HPDE6-E6E7 (cell line): Measurements from ENCODE around the gene CAMTA1.
A peak's percentile ranks its signal among the peaks of the same experiment; 100 is the strongest.

Source experiments
- DNase-seq: peaks from one replicate; pipeline ENCODE4 v3.0.0; 2011; ENCODE audit warnings: missing footprints; ENCODE audit errors: extremely low spot score

CAMTA1 gene

DNA sequence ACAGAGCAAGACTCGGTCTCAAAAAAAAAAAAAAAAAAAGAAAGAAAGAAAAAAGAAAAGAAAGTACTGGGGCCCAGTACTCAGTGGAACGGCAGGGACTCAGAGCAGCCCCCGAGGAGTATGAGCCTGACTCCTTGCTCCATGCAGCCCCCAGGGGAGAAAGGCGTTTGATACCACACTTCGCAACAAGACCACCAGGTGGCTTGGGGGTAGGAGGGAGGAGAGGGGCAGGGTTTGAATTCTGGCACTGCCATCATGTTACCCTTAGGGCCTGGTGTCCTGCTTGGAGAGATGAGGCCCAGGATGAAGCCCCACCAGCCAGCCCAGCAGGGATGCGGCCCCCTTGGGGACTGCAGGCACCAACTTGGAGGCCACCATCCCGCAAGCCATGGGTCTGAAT lies 664.5 kb downstream of the CAMTA1 start:
- no peak for DNase-seq

DNA sequence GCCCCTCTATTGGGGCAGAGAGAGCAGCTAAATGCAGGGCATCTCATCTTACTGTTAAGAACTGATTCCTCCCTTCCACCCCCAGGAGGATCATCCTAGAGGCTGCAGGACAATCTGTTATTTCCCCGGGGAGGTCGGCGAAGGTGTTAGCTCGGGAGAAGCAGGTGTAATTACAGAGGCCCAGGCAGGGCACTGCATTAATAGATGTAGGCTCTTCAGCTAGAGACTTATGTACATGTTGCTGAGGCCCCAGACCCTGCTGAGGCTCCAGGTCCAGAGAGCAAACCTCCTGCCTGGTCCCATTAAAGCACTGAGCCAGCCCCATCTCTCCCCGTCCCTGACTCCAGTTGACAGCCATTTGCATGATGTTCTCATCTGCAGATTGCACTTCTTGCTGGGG lies 665.6 kb downstream of the CAMTA1 start:
- DNase-seq, result no peak

DNA sequence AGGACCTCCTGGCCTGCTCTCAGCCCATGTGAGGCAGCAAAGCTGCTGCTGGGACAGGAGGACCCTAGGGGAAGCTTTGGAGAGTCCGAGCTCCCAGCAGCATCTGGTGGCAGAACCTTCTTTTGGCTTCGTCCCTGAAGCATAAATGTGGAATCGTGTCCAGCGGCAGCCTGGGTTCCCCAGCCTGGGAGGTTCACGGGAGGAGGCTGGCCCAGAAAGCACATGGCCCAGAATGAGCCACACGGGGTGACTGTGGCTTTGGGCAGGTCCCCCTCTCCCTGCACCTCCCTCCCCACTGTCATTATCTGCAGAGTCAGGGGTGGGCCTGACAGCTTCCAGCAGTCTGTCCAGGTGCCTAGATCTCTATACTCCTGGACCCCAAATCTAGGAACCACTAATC lies 667.8 kb downstream of the CAMTA1 start:
- DNase-seq, result no peak

DNA sequence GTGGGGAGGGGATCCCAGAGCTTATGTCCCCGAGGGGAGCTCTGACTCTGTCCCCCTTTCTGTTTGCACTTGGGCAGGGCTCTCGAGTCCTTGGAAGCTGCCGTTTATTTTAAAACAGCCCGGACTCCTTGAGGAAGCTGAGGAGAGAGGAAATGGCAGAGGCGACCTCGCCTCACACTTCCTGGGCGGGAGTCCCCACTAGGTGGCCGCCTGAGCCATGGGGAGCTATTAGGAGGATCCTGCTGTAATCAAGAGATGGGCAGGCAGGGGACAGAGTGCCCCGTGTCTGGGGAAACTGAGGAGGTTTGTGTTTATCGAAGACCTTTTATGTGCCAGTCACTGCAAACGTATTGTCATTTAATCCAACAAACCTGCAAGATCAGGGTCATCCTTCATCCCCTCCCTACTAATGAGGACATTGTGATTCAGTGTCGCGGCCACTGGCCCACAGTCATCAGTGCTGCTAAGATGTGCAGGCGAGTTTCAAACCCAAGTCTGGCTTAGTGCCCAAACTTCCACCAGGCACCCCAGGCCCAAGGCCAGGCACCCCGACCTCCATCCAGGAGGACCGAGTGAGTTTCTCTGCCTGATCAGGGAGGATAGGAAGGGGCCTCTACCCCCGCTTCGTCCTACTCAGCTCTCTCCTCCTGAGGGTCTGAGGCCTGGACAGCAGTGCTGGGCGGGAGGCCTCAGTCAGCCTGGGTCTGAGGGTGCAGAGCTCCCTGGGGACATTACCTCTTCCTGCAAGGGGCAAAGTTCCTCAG lies 669.0 kb downstream of the CAMTA1 start:
- DNase-seq, result no peak

DNA sequence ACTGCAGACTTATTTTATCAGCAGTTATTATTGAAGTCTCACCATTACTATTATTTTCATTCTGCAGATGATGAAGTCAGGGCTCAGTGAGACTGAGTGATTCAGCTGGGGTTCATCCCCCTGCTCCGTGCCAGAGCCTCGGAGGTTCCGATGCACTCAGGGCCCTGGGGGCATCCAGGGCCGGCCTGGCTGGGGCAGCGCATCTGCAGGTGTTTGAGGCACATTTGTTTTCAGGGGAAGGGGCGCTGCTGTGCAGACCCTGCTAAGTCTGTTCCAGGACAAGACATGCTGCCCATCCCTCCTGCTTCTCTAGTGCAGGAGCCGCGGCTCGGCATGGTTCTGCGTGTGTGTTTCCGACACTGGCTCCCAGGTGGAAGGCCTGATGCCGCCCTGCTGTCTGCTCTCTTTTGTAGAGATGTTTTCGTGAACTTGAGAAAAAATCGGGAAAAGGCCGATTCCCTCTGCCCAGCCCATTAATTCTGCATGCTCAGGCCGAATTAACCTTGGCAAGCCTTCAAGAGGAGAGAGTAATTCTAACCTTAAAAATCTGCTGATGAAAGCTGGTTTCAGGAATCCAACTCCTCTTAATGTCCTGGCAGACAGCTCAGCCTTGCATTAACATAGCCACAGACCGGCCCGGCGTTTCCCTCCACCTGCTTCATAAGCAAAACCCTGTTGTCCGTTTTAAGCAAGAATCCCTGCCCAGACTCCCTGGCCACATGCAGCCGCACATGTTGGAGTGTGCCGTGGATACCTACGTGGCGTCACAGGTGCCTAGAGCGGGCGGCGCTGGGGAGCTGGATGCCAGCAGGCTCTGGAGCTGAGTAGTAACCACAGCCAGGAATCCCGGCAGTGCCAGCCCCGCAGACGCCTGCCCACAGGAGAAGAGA lies 669.9 kb downstream of the CAMTA1 start:
- DNase-seq, result no peak

DNA sequence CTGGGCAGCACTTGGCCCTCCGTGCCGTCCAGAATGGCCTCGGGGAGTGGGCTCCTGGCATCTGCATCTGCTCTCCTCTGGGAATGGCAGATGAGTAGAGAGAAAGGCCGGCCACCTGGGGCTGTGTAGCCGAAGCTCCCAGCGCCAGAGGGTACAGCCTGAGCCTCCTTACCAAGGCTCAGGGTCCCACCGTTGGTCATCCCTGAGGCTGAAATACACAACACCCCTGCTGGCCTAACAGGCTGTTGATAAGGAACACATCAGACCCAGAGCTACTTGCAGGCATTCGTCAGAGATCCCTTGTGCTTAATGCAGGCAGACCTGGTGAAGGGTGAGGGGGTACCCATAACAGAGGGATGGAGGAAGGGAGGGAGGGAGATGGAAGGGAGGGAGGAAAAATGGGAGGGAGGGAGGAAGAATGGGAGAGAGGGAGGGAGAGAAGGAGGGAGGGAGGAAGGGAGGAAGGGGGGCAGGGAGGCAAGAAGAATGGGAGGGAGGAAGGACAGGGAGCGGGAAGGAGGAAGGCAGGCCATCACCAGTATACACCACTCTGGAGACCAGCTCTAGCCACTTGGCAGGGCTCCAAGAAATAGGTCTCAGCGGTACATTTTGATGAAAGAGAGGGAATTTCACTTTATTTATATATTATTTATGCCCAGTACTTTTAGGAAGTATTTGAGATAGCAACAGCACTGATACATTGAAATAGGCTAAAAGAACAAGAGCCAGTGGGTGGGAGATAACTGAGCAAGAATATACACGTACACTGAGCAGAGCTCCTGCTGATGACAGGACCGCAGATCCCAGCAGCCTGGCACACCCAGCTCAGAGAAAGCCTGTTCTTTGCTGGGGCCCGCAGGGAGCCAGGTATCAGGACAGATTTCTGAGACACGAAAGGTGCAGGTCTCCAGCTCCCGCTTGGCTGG lies 670.8 kb downstream of the CAMTA1 start:
- DNase-seq, result no peak

DNA sequence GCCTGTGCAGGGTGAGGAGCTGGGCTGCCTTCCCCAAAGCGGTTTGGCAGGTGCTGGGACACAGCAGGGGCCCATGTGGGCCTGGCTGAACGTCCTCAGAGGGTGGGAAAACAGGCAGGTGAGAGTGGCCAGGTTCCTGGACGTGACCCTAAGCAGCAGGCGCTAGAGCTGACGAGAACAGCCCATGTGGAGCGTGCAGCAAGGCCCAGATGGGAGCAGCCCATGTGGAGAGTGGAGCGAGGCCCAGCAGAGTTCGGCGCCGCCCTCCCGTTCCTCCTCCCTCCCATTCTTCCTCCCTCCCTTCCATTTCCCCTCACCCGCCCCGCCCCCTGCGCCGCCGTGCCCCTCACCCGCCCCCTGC lies 671.4 kb downstream of the CAMTA1 start:
- DNase-seq, result no peak

DNA sequence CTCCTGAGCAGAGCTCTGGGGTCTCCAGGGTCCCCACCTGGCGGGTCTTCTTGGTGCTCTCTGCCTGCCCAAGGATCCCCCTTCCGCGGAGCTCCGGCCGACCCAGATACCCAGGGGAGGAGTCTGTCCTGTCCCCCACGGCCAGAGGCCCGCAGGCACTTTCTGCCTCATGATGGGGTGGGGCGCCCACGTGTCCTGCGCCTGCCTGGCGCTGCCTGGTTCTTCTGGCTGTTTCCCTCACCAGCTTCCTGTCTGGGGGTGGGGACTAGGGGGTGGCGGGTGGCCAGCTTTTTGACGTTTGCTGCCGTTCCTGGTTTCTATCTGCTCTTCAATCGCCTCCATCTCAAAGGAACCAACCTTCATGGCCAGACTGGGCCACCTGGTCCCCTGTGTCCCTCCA lies 672.6 kb downstream of the CAMTA1 start:
- DNase-seq, result no peak

DNA sequence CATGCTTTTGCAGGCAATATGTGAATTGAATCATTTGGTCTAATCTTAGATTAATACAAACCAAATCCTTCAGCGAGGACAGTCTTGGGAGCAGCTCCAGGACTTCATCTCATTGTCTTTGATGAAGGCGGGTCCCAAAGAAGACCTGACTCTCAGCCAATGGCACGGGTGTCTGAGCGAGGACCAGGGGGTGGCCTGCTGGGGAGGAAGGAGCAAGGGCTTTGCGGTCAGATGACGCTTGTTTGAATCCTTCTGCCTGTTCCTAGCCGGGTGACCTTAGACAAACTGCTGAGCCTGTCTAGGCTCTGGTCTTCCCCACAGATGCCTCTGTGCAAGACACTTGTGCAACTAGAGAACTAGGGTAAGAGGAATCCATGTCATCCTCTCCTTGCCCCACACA lies 673.7 kb downstream of the CAMTA1 start:
- DNase-seq, result no peak

DNA sequence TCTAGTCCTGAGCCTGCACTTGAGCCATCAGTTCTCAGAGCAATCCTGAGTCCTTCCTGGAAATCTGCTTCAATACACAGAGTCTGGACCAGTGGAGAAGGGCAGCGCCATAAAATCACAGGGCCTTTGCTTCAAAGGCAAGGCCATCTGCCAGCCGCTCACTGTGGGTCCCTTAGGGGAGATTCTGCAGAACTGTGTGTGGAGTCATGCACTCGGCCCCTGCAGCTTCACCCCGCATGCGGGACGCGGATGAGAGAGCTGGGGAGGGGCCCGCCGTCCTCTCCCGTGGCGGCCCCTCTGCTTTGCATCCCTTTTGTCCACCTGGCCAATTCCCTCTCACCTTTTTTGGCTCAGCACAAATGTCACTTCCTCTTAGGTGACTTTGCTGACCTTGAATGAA lies 674.7 kb downstream of the CAMTA1 start:
- no peak for DNase-seq

DNA sequence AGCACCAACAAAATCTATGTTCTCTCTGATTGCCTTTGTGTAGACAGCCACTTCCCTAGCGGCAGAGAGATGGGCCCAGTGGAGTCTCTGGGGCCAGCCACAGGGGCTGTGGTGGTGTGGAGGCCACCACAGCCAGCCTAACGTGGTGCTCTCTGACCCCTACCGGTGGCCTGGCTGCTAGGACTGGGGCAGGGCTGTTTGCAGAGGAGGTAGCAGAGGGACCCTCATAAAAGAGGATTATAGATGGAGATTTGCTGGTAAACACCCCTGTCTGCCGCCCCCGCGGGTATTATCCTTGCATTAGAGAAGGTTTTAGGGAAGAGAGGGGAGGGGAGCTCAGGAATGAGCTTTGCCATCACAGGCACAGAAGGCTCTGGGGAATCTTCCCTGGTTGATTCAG lies 675.6 kb downstream of the CAMTA1 start:
- no peak for DNase-seq

DNA sequence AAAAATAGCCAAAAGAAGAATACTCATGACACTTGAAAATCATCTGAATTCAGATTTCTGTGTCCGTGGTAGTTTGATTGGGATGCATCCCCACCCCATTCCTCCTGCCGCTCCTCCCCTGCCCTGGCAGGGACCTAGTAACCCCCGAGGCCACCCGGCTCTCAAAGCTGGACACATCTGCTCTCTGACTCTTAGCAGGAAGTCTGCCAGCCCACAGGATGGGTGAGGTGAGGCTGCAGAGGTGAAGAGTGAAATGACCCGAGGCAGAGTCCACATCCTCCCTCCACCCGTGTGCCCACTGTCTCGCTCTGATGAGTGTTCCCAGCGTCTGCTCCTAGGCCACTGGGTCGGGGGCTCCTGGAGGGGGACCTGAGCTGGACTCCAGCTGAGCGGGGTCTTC lies 677.4 kb downstream of the CAMTA1 start:
- DNase-seq, result no peak

DNA sequence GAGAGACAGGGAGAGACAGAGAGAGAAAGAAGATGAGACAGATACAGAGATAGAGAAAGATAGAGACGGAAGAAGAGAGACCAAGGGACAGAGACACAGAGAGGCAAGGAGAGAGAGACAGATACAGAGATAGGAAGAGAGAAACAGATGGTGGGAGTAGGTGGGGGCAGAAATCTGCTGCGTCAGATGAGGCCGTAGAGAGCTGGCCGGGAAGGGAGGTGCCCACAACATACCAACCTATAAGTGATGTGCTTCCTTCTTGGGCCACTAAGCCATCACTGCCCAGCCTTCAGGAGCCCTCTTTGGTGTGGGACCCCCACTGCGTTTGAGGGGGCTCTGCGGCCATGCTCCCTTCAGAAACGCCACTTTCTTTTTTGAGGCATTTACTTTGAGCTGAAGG lies 678.3 kb downstream of the CAMTA1 start:
- no peak for DNase-seq

DNA sequence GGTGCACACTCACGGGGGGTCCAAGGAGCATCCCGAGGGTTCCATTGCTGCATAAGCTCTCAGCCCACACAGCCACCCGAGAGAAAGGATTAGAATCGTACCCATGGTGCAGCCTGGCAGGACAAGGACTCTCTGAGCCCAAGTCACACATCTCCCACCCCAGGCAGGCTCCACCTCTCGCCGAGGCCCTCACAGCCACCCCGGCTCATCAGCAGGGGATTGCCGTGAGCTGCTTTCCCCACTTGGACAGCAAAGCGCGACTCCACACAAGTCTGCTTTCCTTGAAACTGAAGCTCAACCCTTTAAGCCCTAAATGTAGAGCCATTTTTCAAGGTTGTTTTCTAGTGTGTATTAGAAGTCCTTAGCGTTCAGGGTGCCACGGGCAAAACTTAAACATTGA lies 679.5 kb downstream of the CAMTA1 start:
- no peak for DNase-seq

DNA sequence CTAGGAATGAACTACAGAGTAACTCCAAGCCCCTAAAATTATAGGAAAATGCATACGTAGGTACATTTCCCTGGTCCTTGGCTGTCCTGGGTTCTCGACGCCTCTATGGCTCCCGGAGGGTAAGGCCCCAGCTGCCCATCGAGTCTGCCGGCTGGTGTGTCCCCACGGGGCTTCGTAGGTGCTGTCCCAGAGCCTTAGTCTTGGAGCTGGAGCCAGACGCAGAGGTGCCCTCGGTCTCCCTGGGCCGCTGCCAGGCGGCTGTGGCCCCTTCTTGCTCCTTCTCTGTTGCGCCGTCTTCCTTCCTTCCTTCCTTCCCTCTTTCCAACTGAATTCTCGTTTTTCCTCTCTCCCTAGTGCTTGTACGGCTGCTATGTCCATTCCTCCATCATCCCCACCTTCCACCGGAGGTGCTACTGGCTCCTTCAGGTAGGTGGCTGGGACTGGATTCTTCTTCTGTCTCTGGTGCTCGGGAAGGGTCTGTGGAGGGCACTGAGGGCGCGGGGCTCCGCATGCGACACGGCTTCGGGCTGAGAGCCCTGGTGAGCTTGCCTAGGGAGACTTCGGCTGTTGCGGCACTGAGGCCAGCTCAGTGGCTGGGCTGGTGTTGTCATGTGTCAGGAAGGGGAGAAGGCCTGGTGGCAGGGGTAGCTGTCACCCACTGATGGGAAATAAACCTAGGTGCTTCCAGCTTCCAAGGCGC lies 682.4 kb downstream of the CAMTA1 start:
- DNase-seq, result no peak

DNA sequence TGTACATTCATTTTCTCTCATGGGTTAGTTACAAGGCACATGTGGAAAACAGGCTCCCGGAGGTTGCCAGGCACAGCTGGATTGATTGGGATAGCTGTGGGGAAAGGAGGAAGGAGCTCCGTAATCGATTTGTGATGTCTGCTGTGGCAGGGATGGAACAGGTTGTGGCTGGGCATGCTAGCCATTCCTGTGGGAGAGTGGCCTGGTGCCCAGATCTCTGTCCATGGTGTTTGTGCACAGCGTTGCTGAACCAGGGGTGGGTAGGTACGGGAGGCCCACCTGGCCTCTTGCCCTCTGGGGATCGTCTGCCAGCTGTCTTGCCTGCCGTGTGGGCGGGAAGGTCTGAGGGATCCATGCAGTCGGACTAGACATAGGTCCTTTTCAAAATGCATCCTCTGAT lies 683.0 kb downstream of the CAMTA1 start:
- no peak for DNase-seq

DNA sequence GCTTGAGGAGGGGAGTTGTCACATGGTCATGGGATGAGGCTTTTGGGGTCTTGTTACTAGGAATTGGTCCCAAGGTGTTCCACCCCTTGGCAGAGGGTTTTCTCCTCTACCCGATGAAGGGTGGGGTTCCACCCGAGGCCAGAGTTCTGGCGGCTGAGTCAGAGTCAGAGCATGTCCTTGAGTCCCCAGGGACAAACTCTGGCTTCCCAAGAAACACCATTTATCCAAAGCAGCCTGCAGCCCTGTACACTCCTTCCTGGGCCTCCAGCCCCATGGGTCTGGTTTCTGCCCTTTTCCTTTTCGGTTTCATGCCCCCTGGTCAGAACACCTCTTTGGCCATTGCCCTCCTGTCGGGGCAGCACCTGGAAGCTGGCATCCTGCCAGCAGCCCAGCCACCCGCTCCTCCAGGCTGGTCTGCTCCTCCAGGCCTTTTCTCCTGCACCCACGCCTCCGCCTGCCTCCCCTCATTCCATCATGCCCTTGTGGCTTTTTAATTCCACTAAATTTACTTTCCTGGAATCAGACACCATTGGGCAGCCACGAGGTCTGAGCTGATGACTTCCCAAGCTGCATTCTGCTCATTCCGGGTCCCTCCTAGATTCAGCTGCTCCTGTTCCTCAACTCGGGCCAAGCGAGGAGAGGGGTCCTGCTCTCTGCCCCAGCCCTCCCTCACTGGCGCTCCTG lies 684.1 kb downstream of the CAMTA1 start:
- DNase-seq, result no peak

DNA sequence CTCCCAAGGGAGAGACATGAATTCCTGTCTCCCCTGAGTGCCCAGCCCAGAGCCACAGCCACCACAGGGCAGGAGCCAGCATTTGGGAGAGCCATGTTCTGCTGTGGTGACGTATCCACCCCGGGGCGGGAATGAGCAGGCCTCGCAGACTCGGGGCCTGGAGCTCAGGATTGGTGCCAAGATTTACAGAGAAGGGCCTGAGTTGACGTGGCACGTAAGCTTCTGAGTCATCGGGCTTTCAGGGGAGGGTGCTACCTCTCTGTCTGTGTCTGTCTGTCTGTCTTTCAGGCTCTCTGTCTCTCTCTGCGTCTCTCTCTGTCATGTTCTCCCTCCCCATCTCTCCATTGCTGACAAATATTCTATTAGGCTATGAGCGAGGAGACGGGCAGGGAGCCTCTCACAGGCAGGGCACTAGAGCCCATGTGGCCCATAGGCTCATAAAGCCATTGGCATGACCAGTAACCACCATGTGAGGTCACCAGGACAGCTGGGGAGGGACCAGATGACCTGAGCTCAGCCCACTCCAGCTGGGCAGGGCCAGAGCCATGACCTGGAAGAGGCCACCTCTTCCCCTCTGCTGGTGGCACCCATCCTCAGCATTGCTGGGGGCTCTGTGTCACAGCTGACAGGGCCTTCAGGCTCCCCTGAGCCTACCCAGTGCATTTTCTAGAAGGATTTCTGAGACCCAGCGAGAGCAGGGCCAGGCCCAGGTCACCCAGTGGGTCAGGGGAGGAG lies 685.8 kb downstream of the CAMTA1 start:
- DNase-seq, result peak; percentile 94

DNA sequence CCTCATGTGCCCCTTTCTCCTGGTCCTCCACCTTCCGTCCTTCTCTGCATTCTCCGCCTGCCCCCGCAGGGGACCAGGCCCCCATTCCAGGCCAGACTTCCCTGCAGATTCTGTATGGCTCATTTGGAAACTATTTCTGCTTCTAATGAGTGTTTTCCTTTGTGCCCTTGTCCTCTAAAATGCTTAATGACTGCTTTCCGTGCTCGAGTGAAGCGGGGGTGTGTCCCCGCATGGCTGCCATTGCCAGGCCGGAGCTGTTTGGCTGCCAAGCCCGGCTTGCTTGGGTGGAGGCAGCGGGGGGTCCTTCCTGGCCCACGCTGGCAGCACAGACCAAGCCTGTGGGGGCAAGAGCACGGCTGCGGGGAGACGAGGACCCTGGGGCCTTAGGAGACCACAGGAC lies 686.6 kb downstream of the CAMTA1 start:
- no peak for DNase-seq
